GM23338 (cell line): ENCODE data around the gene CLDN9. TPM values are rescaled to one million over a fixed set of nuclear protein-coding genes. Genes with fewer than 3 reads are reported as not detected.

Source experiments
- ATAC-seq: fragments of 200-7000 bp; cut with Tn5 transposase; 3 replicates; pipeline ENCODE4 v1.9.1; 2020
- DNase-seq: peaks from one replicate; pipeline ENCODE4 v3.0.0-alpha.2; 2015; ENCODE audit warnings: low spot score
- H2AFZ ChIP-seq: fragments of 200-600 bp; sonication (generic); 2 replicates; pipeline ENCODE4 v1.8.0; 2016; ENCODE audit warnings: antibody characterized with exemption, mild to moderate bottlenecking, moderate library complexity
- H3F3A ChIP-seq: fragments of 200-600 bp; sonication (generic); replicated peaks from 2 replicates; pipeline ENCODE4 v1.8.0; 2017; ENCODE audit warnings: antibody characterized with exemption, mixed run types, low read depth
- H3K27ac ChIP-seq: fragments of 200-600 bp; sonication (generic); 2 replicates; pipeline ENCODE4 v1.6.1; 2016; ENCODE audit warnings: low read depth
- H3K27me3 ChIP-seq: fragments of 200-600 bp; sonication (generic); 2 replicates; pipeline ENCODE4 v1.8.0; 2016; ENCODE audit warnings: mild to moderate bottlenecking, mixed run types, moderate library complexity; ENCODE audit not compliant: insufficient read depth
- H3K36me3 ChIP-seq: fragments of 200-600 bp; sonication (generic); 2 replicates; pipeline ENCODE4 v1.8.0; 2016; ENCODE audit warnings: mild to moderate bottlenecking; ENCODE audit not compliant: insufficient read depth
- H3K4me1 ChIP-seq: fragments of 200-600 bp; sonication (generic); 2 replicates; pipeline ENCODE4 v1.8.0; 2016; ENCODE audit warnings: mild to moderate bottlenecking, moderate library complexity; ENCODE audit not compliant: insufficient read depth
- H3K4me2 ChIP-seq: fragments of 200-600 bp; sonication (generic); 2 replicates; pipeline ENCODE4 v1.7.1; 2017; ENCODE audit warnings: mixed run types
- H3K4me3 ChIP-seq: fragments of 200-600 bp; sonication (generic); 2 replicates; pipeline ENCODE4 v1.6.1; 2016; ENCODE audit warnings: mixed run types
- H3K79me2 ChIP-seq: fragments of 200-600 bp; sonication (generic); replicated peaks from 2 replicates; pipeline ENCODE4 v1.8.0; 2017; ENCODE audit warnings: mild to moderate bottlenecking; ENCODE audit not compliant: insufficient read depth
- H3K9me2 ChIP-seq: fragments of 200-600 bp; sonication (generic); 2 replicates; pipeline ENCODE4 v1.8.0; 2017; ENCODE audit not compliant: insufficient read depth
- H4K20me1 ChIP-seq: fragments of 200-600 bp; sonication (generic); replicated peaks from 2 replicates; pipeline ENCODE4 v1.8.0; 2017; ENCODE audit warnings: mild to moderate bottlenecking; ENCODE audit not compliant: insufficient read depth
- H3K27ac Mint-ChIP-seq: 2 replicates; pipeline ENCODE4 v1.8.0; 2020; ENCODE audit warnings: inconsistent platforms, mild to moderate bottlenecking, moderate library complexity, mixed read lengths
- H3K27me3 Mint-ChIP-seq: 3 replicates; pipeline ENCODE4 v1.8.0; 2022; ENCODE audit warnings: low read depth, mild to moderate bottlenecking, moderate library complexity, mixed read lengths, inconsistent platforms; ENCODE audit not compliant: insufficient read depth, poor library complexity
- H3K36me3 Mint-ChIP-seq: 3 replicates; pipeline ENCODE4 v1.8.0; 2021; ENCODE audit warnings: low read depth, mild to moderate bottlenecking, inconsistent platforms, moderate library complexity, mixed read lengths
- H3K4me1 Mint-ChIP-seq: 3 replicates; pipeline ENCODE4 v1.8.0; 2020; ENCODE audit warnings: mild to moderate bottlenecking, inconsistent platforms, mixed read lengths
- H3K4me3 Mint-ChIP-seq: 3 replicates; pipeline ENCODE4 v1.8.0; 2021; ENCODE audit warnings: moderate library complexity, mild to moderate bottlenecking, inconsistent platforms, mixed read lengths
- H3K9me3 Mint-ChIP-seq: 3 replicates; pipeline ENCODE4 v1.8.0; 2020; ENCODE audit warnings: moderate library complexity, mild to moderate bottlenecking, inconsistent platforms, mixed read lengths
- CREB1 ChIP-seq: fragments of 250-450 bp; sonication (Bioruptor Pico); IDR thresholded peaks from 2 replicates; pipeline ENCODE4 v1.5.0; 2020; ENCODE audit warnings: low read depth, mild to moderate bottlenecking, moderate library complexity
- ETS1 ChIP-seq: IDR thresholded peaks from 2 replicates; pipeline ENCODE4 v1.6.1; 2016; ENCODE audit warnings: antibody characterized with exemption
- EZH2 ChIP-seq: fragments of 200-600 bp; sonication (generic); IDR thresholded peaks from one replicate; pipeline ENCODE4 v1.8.0; 2017; ENCODE audit warnings: antibody characterized with exemption, mild to moderate bottlenecking, low read depth; ENCODE audit not compliant: unreplicated experiment
- JUNB ChIP-seq: IDR thresholded peaks from one replicate; pipeline ENCODE4 v1.6.1; 2016; ENCODE audit warnings: antibody characterized with exemption; ENCODE audit not compliant: unreplicated experiment
- NANOG ChIP-seq: IDR thresholded peaks from 2 replicates; pipeline ENCODE4 v1.6.1; 2016; ENCODE audit warnings: antibody characterized with exemption, borderline replicate concordance
- POLR2AphosphoS5 ChIP-seq: IDR thresholded peaks from 2 replicates; pipeline ENCODE4 v1.6.1; 2016; ENCODE audit warnings: antibody characterized with exemption, low read depth
- STAT1 ChIP-seq: IDR thresholded peaks from one replicate; pipeline ENCODE4 v1.6.1; 2016; ENCODE audit warnings: antibody characterized with exemption; ENCODE audit not compliant: unreplicated experiment
- ZNF114 ChIP-seq: fragments of 250-450 bp; sonication (Bioruptor Pico); IDR thresholded peaks from 2 replicates; pipeline ENCODE4 v1.5.0; 2020; ENCODE audit warnings: mild to moderate bottlenecking, moderate library complexity
- ZNF462 ChIP-seq: fragments of 250-450 bp; sonication (Bioruptor Pico); IDR thresholded peaks from 2 replicates; pipeline ENCODE4 v1.5.0; 2020; ENCODE audit warnings: mild to moderate bottlenecking, moderate library complexity
- polyA plus RNA-seq: library from polyadenylated mRNA; unstranded; fragments of >200 nt; fragmentation: Nextera tagmentation; extraction: Ambion mirVana; gene quantifications from 2 replicates; pipeline ENCODE4 v1.2.1, GENCODE V29; 2016
- total RNA-seq: library from RNA; depleted of rRNA; stranded (reverse); fragments of >200 nt; shearing (Covaris generic); gene quantifications from 2 replicates; pipeline ENCODE4 v1.2.3, GENCODE V29; 2014
- TF ChIP-seq, protein P1 (sequence below): IDR thresholded peaks from one replicate; pipeline ENCODE4 v1.6.1; 2018; ENCODE audit warnings: antibody characterized with exemption; ENCODE audit not compliant: unreplicated experiment

Gene CLDN9
- total and polyA plus RNA-seq, 2 experiments from 2014 or later = 1.8 to 3.0 TPM

DNA sequence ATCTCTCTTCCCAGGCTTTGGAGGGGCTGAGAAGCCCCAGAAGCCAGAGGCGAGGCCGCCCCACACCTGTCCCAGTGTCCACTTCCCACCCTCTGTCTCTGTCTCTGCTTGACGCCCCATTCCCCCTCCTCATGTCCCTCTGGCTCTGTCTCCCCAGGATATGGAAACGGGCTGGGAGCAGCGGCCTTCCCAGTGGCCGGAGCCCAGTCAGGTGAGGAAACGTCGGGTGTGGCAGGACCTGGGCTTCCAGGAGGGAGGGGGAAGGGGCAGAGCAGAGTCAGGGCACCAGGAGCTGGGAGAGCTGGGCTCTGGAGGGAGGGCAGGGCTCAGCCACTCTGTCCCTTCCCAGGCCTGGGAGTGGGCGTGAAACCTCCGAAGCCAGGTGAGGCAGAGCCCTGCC lies 21.8 kb upstream of the CLDN9 start (continued):
- TF ChIP-seq, protein P1, sequence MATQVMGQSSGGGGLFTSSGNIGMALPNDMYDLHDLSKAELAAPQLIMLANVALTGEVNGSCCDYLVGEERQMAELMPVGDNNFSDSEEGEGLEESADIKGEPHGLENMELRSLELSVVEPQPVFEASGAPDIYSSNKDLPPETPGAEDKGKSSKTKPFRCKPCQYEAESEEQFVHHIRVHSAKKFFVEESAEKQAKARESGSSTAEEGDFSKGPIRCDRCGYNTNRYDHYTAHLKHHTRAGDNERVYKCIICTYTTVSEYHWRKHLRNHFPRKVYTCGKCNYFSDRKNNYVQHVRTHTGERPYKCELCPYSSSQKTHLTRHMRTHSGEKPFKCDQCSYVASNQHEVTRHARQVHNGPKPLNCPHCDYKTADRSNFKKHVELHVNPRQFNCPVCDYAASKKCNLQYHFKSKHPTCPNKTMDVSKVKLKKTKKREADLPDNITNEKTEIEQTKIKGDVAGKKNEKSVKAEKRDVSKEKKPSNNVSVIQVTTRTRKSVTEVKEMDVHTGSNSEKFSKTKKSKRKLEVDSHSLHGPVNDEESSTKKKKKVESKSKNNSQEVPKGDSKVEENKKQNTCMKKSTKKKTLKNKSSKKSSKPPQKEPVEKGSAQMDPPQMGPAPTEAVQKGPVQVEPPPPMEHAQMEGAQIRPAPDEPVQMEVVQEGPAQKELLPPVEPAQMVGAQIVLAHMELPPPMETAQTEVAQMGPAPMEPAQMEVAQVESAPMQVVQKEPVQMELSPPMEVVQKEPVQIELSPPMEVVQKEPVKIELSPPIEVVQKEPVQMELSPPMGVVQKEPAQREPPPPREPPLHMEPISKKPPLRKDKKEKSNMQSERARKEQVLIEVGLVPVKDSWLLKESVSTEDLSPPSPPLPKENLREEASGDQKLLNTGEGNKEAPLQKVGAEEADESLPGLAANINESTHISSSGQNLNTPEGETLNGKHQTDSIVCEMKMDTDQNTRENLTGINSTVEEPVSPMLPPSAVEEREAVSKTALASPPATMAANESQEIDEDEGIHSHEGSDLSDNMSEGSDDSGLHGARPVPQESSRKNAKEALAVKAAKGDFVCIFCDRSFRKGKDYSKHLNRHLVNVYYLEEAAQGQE = no peak
- no peak for TF ChIP-seq POLR2AphosphoS5
- no peak for TF ChIP-seq CREB1 (CRISPR knock-in tag)
- no peak for TF ChIP-seq STAT1

GRCh38 chr16:2991566-2992261 lies 21.0 kb upstream of the CLDN9 start:
- no peak for DNase-seq
- peaks cover 31% of the 10 kb centered on the region for H3K4me1 Mint-ChIP-seq
- TF ChIP-seq JUNB (no peak), ZNF114 (CRISPR knock-in tag) (no peak), CREB1 (CRISPR knock-in tag) (no peak), POLR2AphosphoS5 (no peak), ETS1 (no peak), STAT1 (no peak), NANOG (no peak), ZNF462 (CRISPR knock-in tag) (no peak), EZH2 (no peak)
- TF ChIP-seq, protein P1 = no peak

More at GRCh38 chr16:2991566-2992261, 21.0 kb upstream of the CLDN9 start:
- no peak for ATAC-seq
- no peaks in the 10 kb centered on the region for H3K36me3 ChIP-seq
- no peaks in the 10 kb centered on the region for H3K9me2 ChIP-seq
- H3K27ac ChIP-seq = no peak overlapping the region
- no peak overlapping the region for H3K4me3 ChIP-seq
- H3K27ac Mint-ChIP-seq = no peak overlapping the region
- H3K36me3 Mint-ChIP-seq = no peaks in the 10 kb centered on the region
- peaks cover 7% of the 10 kb centered on the region for H3K27me3 Mint-ChIP-seq
- no peaks in the 10 kb centered on the region for H3K9me3 Mint-ChIP-seq
- no peaks in the 10 kb centered on the region for H3K79me2 ChIP-seq
- no peaks in the 10 kb centered on the region for H3K27me3 ChIP-seq
- H2AFZ ChIP-seq = no peak overlapping the region
- peaks cover 31% of the 10 kb centered on the region for H3K4me1 ChIP-seq
- H3K4me3 Mint-ChIP-seq = no peak overlapping the region
- H3K4me2 ChIP-seq = no peak overlapping the region
- no peaks in the 10 kb centered on the region for H4K20me1 ChIP-seq
- no peaks in the 10 kb centered on the region for H3F3A ChIP-seq
